H9 (cell line): ENCODE data around the gene FAHD2A. TPM values are rescaled to one million over a fixed set of nuclear protein-coding genes. Genes with fewer than 3 reads are reported as not detected.

Source experiments
- DNase-seq: peaks from one replicate; pipeline ENCODE4 v3.0.0-alpha.2; 2017
- H2AFZ ChIP-seq: one replicate; pipeline ENCODE4 v1.6.1; 2013; ENCODE audit warnings: mild to moderate bottlenecking, low read length, control low read depth, moderate library complexity
- H2AK5ac ChIP-seq: 2 replicates; pipeline ENCODE4 v1.6.1; 2013; ENCODE audit warnings: low read length, control low read depth, mixed read lengths; ENCODE audit not compliant: insufficient read length
- H2BK120ac ChIP-seq: one replicate; pipeline ENCODE4 v1.6.1; 2013; ENCODE audit warnings: low read depth, mild to moderate bottlenecking, low read length, control low read depth, inconsistent platforms; ENCODE audit not compliant: poor library complexity, severe bottlenecking
- H2BK12ac ChIP-seq: 2 replicates; pipeline ENCODE4 v1.6.1; 2013; ENCODE audit warnings: low read length, control low read depth, mixed read lengths, low read depth; ENCODE audit not compliant: insufficient read length
- H2BK15ac ChIP-seq: 2 replicates; pipeline ENCODE4 v1.6.1; 2013; ENCODE audit warnings: low read depth, low read length, control low read depth
- H2BK20ac ChIP-seq: one replicate; pipeline ENCODE4 v1.6.1; 2013; ENCODE audit warnings: low read depth, mild to moderate bottlenecking, low read length, control low read depth, inconsistent platforms; ENCODE audit not compliant: poor library complexity, severe bottlenecking
- H2BK5ac ChIP-seq: 2 replicates; pipeline ENCODE4 v1.6.1; 2013; ENCODE audit warnings: low read length, control low read depth, mixed read lengths; ENCODE audit not compliant: insufficient read length
- H3K14ac ChIP-seq: 2 replicates; pipeline ENCODE4 v1.6.1; 2013; ENCODE audit warnings: low read length, control low read depth; ENCODE audit not compliant: insufficient read depth
- H3K18ac ChIP-seq: 2 replicates; pipeline ENCODE4 v1.6.1; 2013; ENCODE audit warnings: low read depth, mild to moderate bottlenecking, mixed read lengths, low read length, control low read depth; ENCODE audit not compliant: insufficient read length
- H3K23ac ChIP-seq: 2 replicates; pipeline ENCODE4 v1.6.1; 2013; ENCODE audit warnings: low read length, control low read depth, mixed read lengths, low read depth; ENCODE audit not compliant: insufficient read length
- H3K23me2 ChIP-seq: 2 replicates; pipeline ENCODE4 v1.6.1; 2013; ENCODE audit warnings: low read depth, mild to moderate bottlenecking, mixed read lengths, low read length, control low read depth; ENCODE audit not compliant: insufficient read length, poor library complexity, severe bottlenecking
- H3K27ac ChIP-seq: 2 replicates; pipeline ENCODE4 v1.5.1; 2013; ENCODE audit warnings: low read length, control low read depth, mixed read lengths, low read depth; ENCODE audit not compliant: insufficient read length
- H3K27me3 ChIP-seq: 2 replicates; pipeline ENCODE4 v1.6.1; 2013; ENCODE audit warnings: low read length, control low read depth, inconsistent platforms; ENCODE audit not compliant: insufficient read depth
- H3K4ac ChIP-seq: 2 replicates; pipeline ENCODE4 v1.6.1; 2013; ENCODE audit warnings: low read depth, mild to moderate bottlenecking, control low read depth, inconsistent platforms, low read length, moderate library complexity
- H3K4me1 ChIP-seq: 2 replicates; pipeline ENCODE4 v1.6.1; 2013; ENCODE audit warnings: low read length, control low read depth, inconsistent platforms; ENCODE audit not compliant: insufficient read depth
- H3K4me2 ChIP-seq: 2 replicates; pipeline ENCODE4 v1.6.1; 2013; ENCODE audit warnings: low read length, control low read depth, mixed read lengths; ENCODE audit not compliant: insufficient read length, insufficient read depth
- H3K56ac ChIP-seq: 2 replicates; pipeline ENCODE4 v1.6.1; 2013; ENCODE audit warnings: low read depth, mild to moderate bottlenecking, mixed read lengths, low read length, control low read depth; ENCODE audit not compliant: insufficient read length
- H3K79me1 ChIP-seq: 2 replicates; pipeline ENCODE4 v1.6.1; 2013; ENCODE audit warnings: low read depth, mild to moderate bottlenecking, moderate library complexity, low read length, control low read depth, inconsistent platforms; ENCODE audit not compliant: insufficient read depth, poor library complexity, severe bottlenecking
- H3K79me2 ChIP-seq: 2 replicates; pipeline ENCODE4 v1.6.1; 2013; ENCODE audit warnings: low read length, control low read depth, inconsistent platforms; ENCODE audit not compliant: insufficient read depth
- H3K9ac ChIP-seq: 2 replicates; pipeline ENCODE4 v1.6.1; 2013; ENCODE audit warnings: low read length, control low read depth, mixed read lengths; ENCODE audit not compliant: insufficient read length; ENCODE audit errors: extremely low read depth
- H3K9me3 ChIP-seq: one replicate; pipeline ENCODE4 v1.6.1; 2013; ENCODE audit warnings: low read depth, low read length, inconsistent platforms; ENCODE audit not compliant: control insufficient read depth
- H3T11ph ChIP-seq: one replicate; pipeline ENCODE4 v1.6.1; 2013; ENCODE audit warnings: mild to moderate bottlenecking, low read length, control low read depth, inconsistent platforms
- H4K20me1 ChIP-seq: one replicate; pipeline ENCODE4 v1.6.1; 2013; ENCODE audit not compliant: control insufficient read depth, insufficient read length, insufficient read depth
- H4K5ac ChIP-seq: 2 replicates; pipeline ENCODE4 v1.6.1; 2013; ENCODE audit warnings: low read depth, mild to moderate bottlenecking, mixed read lengths, low read length, control low read depth; ENCODE audit not compliant: insufficient read length
- H4K8ac ChIP-seq: replicated peaks from 2 replicates; pipeline ENCODE4 v1.6.1; 2013; ENCODE audit warnings: low read length, control low read depth, mixed read lengths, low read depth; ENCODE audit not compliant: insufficient read length
- H4K91ac ChIP-seq: 2 replicates; pipeline ENCODE4 v1.6.1; 2013; ENCODE audit warnings: low read depth, mild to moderate bottlenecking, moderate library complexity, mixed read lengths, low read length, control low read depth; ENCODE audit not compliant: insufficient read length
- H3K27ac Mint-ChIP-seq, 3 experiments: 2 replicates in 2 of 3; 3 replicates in 1 of 3; pipeline ENCODE4 v1.8.0; 2020 to 2021; ENCODE audit warnings: mixed read lengths in 3 of 3, mild to moderate bottlenecking in 1 of 3, moderate library complexity in 1 of 3
- H3K27me3 Mint-ChIP-seq: 2 replicates; pipeline ENCODE4 v1.8.0; 2021; ENCODE audit warnings: low read depth, mild to moderate bottlenecking, moderate library complexity, mixed read lengths
- H3K36me3 Mint-ChIP-seq, 3 experiments: 2 replicates in 2 of 3; 3 replicates in 1 of 3; pipeline ENCODE4 v1.8.0; 2020 to 2021; ENCODE audit warnings: low read depth in 3 of 3, mixed read lengths in 3 of 3; ENCODE audit not compliant: insufficient read depth in 1 of 3
- H3K4me1 Mint-ChIP-seq, 2 experiments: 2 replicates each; pipeline ENCODE4 v1.8.0; 2020; ENCODE audit warnings: mixed read lengths in 2 of 2
- H3K4me3 Mint-ChIP-seq, 2 experiments: 2 replicates in 1 of 2; 3 replicates in 1 of 2; pipeline ENCODE4 v1.8.0; 2020 to 2021; ENCODE audit warnings: mild to moderate bottlenecking in 2 of 2, mixed read lengths in 2 of 2, moderate library complexity in 1 of 2
- H3K9me3 Mint-ChIP-seq, 2 experiments: 2 replicates in 1 of 2; 3 replicates in 1 of 2; pipeline ENCODE4 v1.8.0; 2020; ENCODE audit warnings: mild to moderate bottlenecking in 2 of 2, mixed read lengths in 2 of 2, moderate library complexity in 1 of 2
- CTCF ChIP-seq: fragments of 200-600 bp; sonication (generic); conservative IDR thresholded peaks from 3 replicates; pipeline ENCODE4 v1.8.0; 2021; ENCODE audit warnings: antibody characterized with exemption, mild to moderate bottlenecking
- WGBS: extraction: QIAGEN DNeasy Blood & Tissue Kit; methylation state at CpG from one replicate; pipeline ENCODE4 v1.1.7; 2013; ENCODE audit warnings: missing lambda C conversion rate, low lambda C conversion rate, mixed read lengths; ENCODE audit not compliant: insufficient read length; ENCODE audit errors: extremely low coverage; 5-methylcytosine and 5-hydroxymethylcytosine counted together
- total RNA-seq: library from RNA; stranded (reverse); gene quantifications from 2 replicates; pipeline ENCODE4 v1.2.1, GENCODE V29; 2021

Gene FAHD2A
- total RNA-seq, 1 experiment from 2014 or later, result 39.8 TPM

GRCh38 chr2:95366514-95366913 is 36.0 kb upstream of the FAHD2A start:
- no peak for TF ChIP-seq CTCF
- H3K4me3 Mint-ChIP-seq, result no peak overlapping the region
- Histone ChIP-seq H3K4me2 (no peak overlapping the region), H4K20me1 (no peaks in the 10 kb centered on the region), H3K27ac (no peak overlapping the region), H2BK15ac (no peak overlapping the region), H3K23ac (no peak overlapping the region), H3K79me2 (no peaks in the 10 kb centered on the region), H2BK5ac (no peak overlapping the region), H3K4ac (no peak overlapping the region), H2BK120ac (no peak overlapping the region), H4K91ac (no peak overlapping the region), H2AK5ac (no peak overlapping the region), H3K23me2 (no peaks in the 10 kb centered on the region), H2BK20ac (no peak overlapping the region), H3K9ac (no peak overlapping the region), H2BK12ac (no peak overlapping the region), H3T11ph (no peak overlapping the region), H4K8ac (no peak overlapping the region), H4K5ac (no peak overlapping the region), H3K18ac (no peak overlapping the region), H2AFZ (no peak overlapping the region), H3K4me1 (no peaks in the 10 kb centered on the region), H3K14ac (no peak overlapping the region), H3K27me3 (no peaks in the 10 kb centered on the region), H3K9me3 (no peaks in the 10 kb centered on the region), H3K56ac (no peak overlapping the region), H3K79me1 (no peaks in the 10 kb centered on the region)
- H3K9me3 Mint-ChIP-seq, result peaks cover 0 to 9% of the 10 kb centered on the region in 2 experiments; a peak in 2 of 5 replicates
- DNase-seq, result no peak
- H3K4me1 Mint-ChIP-seq, result no peaks in the 10 kb centered on the region
- H3K27me3 Mint-ChIP-seq, result peaks cover 20% of the 10 kb centered on the region
- no peak overlapping the region for H3K27ac Mint-ChIP-seq
- H3K36me3 Mint-ChIP-seq, result no peaks in the 10 kb centered on the region
- WGBS, result no CpG with 5 or more reads among the region's 6 CpGs
